ENCODE results near the gene TOP3B.
A peak's percentile ranks its signal among the peaks of the same experiment; 100 is the strongest.
"Not testable (repeated sequence)": the region's sequence is repeated elsewhere in the genome, so short reads cannot be mapped to it uniquely, and the experiment has no call there.

Gene TOP3B

GRCh38 chr22:21945453-21946261 is 36.9 kb downstream of the TOP3B start:
- DNase-seq (ENCODE audit: low read depth in 3 of 3, low spot score in 1 of 3), result no peak

DNA sequence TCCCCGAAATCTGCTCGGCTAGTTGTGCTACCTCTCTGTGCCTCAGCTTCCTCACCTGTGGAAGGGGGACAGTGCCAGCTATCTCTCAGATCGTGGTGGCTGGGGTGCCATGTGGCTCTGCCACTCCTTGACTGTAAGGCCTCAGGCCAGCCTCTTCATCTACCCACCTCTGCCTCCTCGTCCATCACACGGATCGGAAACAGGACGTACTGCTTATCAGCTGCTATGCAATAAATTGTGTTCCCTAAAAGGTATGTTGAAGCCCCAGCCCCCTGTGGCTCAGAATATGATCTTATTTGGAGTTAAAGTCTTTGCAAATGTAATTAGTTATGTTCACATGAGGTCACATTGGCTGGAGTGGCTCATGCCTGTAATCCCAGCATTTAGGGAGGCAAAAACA is 37.7 kb downstream of the TOP3B start:
- no peak for DNase-seq (ENCODE audit: low read depth in 3 of 3, low spot score in 1 of 3)

DNA sequence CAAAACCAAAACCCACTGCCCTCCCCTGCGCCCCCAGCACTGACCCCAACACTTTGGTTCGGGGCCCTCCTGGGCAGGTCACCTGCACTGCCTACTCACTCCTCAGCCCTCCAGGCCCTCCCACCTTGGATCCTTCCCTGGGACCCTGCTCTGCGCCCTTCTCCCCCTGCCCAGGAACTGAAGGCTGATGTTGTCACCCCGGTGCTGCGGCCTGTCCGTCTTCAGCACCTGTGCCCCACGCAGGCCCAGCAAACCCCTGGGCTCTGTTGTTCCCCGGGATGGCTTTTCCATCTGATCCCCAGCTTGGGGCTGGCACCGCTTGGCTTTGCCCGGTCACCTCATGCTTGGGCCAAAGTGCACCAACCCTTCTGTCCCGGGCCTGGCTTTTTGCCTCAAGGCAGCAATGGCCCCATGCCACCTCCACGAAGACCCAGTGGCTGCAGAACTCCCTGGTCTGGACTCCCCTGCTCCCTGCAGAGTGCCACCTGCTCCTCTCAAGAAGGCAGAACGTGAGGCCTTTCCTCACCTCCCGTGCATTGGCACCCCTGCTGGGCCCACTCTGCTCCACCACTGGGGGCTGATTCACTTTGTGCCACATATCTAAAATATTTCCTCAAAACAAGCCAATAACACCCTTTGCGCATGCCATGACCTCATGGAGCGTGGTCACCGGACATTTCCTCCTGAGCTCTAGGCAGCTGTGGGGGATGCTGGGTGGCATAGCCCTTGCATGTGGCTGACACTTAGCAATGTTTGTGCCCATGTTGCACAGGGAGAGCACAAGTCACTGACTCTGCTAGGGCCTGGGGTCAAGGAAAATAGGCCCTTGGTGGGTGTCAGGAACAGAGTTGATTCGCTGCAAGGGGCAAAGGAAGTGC is 38.8 kb downstream of the TOP3B start:
- DNase-seq (ENCODE audit: low read depth in 3 of 3, low spot score in 1 of 3), result no peak

DNA sequence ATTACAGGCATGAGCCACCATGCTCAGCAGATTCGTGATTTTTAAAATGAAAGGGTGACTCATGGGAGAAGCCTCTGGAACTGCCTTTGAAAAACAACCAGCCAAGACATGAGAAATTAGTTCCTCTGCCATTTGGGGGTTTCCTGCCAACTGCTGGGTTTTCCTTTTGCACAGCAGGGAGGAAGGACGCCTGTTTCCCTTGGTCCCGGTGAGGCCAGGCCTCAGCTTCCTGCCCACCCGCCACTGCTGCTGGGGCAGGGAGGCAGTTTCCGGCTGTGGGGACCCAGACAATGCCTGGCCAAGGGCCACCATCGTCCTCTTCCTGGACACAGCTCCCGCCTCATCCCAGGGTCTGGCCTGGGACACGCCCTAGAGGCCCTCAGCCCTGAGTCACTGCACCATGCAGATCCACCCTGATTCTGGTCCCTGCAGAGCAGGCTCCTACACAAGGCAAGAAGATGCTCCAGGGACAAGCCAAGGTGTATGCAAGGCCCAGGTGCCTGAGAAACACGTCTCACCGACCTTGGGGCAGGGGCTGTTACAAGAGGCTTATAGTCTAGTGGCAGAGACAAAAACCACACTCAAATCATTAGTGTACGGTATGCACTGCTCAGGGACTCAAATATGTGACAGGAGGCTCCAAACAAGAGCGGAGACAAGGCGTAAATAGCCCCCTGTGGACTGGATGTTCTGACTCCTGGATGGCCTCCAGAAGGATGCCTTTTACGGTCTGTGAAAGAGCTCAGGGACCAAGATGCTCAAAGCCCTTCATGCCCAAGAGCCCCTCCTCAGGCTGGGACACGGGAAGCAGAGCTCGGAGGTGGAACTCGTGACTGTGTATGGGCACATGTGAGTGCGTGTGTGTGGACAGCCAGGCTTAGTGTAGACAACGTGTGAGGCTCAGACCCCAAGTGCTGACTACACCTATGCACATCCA is 39.9 kb downstream of the TOP3B start:
- no peak for DNase-seq (ENCODE audit: low read depth in 3 of 3, low spot score in 1 of 3)

- no peak for DNase-seq (ENCODE audit: low read depth in 3 of 3, low spot score in 1 of 3)
Measured at GRCh38 chr22:21941921-21942320, 40.7 kb downstream of the TOP3B start.

- no peak for DNase-seq (ENCODE audit: low read depth in 3 of 3, low spot score in 1 of 3)
Measured at GRCh38 chr22:21940521-21940920, 42.1 kb downstream of the TOP3B start.

- DNase-seq (ENCODE audit: low read depth in 3 of 3, low spot score in 1 of 3), result not testable (repeated sequence)
Measured at GRCh38 chr22:21939935-21940334, 42.7 kb downstream of the TOP3B start.

DNA sequence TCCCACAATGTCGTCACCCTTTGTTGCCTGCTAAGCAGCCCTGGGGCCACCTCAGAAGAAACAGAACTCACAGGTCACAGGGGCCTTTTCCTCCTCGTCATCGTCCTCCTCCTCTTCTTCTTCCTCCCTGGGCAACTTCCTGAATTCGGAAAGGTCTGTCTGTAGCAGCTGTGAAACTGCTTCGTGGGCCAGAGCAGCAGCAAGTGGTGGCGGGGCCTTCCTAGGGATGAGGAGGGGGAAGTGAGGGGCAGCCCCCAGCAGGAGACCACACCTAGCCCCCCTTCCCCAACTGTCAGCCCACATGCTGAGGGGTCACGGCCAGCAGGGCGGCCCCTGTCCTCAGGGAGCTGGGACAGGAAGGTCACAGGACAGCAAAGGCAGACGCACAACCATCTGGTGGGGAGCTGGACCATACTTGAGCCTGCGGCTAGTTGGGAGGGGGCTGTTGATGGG is 43.1 kb downstream of the TOP3B start:
- no peak for DNase-seq (ENCODE audit: low read depth in 3 of 3, low spot score in 1 of 3)

DNA sequence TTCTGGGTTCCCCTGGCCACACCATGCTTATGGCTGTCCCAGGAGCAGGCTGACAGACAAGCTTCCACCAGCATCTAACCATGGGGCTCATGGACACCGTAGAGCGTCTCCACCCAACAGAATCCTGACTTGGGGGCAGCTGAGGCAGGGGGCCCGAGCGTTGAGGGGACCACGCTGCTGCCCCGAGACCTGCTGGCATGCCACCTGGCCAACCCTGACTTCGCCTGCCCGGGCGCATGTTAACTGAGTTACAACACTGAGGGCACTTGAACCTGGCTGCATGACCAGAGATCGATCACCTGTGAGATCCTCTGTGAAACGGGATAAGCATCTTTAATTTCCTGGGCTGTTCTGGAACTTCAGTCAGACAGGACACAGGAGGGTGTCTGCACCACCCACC is 43.7 kb downstream of the TOP3B start:
- no peak for DNase-seq (ENCODE audit: low read depth in 3 of 3, low spot score in 1 of 3)

DNA sequence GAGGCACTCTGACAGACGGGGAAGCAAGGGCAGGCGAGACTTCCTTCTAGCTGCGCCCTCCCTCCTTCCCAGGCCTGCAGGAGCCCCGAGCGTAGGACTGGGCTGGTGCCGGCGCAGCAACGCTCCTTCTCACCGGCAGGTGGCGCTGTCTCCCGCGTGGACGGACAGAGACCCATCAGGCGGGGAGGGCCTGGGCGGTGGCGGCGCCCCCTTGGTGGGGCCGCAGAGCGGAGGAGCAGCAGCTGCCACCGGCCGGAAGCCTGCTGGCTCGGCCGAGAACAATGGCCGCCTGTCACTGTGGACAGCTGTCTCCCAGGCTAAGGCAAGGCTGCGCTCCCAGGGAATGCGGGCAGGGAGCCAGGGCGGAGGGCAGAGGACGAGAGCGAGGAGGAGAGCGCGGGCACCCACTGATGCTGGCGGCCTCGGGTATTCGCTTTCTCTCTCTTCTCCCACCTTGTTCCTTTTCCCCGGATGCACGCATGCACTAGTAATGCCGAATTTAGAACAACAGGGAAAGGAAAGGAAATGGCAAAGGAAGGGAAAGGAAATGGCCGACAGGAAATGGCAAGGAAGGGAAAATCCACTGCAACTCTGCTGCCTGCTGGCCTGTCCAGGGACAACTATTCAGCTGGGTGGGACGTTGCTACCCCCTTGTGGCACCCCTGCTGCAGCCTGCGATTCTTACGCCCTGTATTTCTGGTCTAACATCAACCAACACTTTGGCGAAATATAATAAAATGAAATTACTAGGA is 44.3 kb downstream of the TOP3B start:
- DNase-seq (ENCODE audit: low read depth in 3 of 3, low spot score in 1 of 3), result peak; percentile 59 to 96 (median 76)

- DNase-seq (ENCODE audit: low read depth in 3 of 3, low spot score in 1 of 3), result no peak
Measured at GRCh38 chr22:21937821-21938070, 44.8 kb downstream of the TOP3B start.

DNA sequence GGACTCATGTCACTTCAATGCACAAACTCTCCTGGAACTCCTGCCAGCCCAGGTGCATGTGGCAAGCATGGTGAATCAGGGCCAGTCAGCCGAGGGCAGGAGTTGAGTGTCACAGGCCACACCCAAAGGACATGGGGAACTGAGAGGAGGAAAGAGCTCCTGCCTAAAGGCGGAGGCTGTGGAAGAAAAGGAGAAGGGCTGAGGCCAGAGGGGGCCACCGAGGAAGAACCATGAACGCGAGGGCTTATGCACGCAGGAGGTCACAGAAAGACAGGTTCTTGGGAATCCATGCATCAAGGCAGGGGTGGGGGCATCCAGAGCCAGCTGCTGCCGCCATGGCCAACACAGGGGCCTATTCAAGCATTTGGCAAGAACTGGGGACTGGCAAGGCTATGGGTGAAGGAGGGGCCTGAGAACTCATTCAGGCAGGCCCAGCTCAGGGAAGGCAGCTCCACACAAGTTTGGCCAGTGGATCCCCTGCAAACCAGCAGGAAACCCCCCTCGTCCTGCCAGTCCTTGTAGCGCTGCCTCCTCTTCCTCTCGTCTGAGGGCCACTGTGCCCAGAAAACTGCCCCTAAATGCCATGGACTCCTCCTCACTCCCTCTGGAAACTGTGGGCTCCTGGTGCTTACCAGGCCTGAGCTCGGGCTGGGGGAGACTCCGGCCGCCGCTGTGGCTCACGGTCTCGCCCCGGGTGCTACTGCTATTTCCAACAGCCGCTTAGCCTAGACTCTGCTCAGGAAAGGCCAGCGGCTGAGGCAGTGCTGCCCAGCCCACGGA is 45.4 kb downstream of the TOP3B start:
- no peak for DNase-seq (ENCODE audit: low read depth in 3 of 3, low spot score in 1 of 3)

DNA sequence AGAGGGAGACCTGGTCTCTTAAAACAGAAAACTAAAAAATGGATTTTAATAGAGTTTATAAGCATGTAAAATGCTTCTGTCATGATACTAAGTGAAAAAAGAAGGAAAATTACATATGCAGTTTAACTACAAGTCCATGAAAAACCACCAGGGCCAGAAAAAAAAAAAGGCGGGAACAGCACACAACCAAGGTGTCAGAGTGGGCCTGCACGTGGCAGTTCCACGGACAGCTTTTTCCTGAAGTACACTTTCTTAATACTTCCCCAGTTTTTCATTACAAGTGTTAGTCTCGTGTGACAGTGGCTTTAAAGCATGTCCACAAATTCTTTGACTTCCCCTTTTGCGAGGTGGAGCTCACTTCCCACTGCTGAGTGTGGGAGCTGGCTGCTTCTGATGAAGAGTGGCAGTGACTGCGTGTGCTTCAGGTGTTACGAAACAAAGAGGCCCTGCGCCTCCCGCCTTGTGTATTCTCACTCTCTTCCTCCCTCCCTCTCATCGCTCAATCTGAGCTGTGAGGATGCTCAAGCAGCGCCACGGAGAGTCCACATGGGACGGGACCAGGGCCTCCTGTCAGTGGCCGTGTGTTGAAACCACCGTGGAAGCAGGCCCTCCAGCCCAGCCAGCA is 46.3 kb downstream of the TOP3B start:
- DNase-seq (ENCODE audit: low read depth in 3 of 3, low spot score in 1 of 3), result no peak

GRCh38 chr22:21933910-21934309 is 48.7 kb downstream of the TOP3B start:
- DNase-seq (ENCODE audit: low read depth in 3 of 3, low spot score in 1 of 3), result no peak

- no peak for DNase-seq (ENCODE audit: low read depth in 3 of 3, low spot score in 1 of 3)
Measured at GRCh38 chr22:21933413-21933812, 49.2 kb downstream of the TOP3B start.

- DNase-seq (ENCODE audit: low read depth in 3 of 3, low spot score in 1 of 3), result no peak
Measured at GRCh38 chr22:21932347-21932746, 50.2 kb downstream of the TOP3B start.

- DNase-seq (ENCODE audit: low read depth in 3 of 3, low spot score in 1 of 3), result no peak
Measured at GRCh38 chr22:21931056-21931455, 51.5 kb downstream of the TOP3B start.

- no peak for DNase-seq (ENCODE audit: low read depth in 3 of 3, low spot score in 1 of 3)
Measured at GRCh38 chr22:21929253-21929652, 53.3 kb downstream of the TOP3B start.

DNA sequence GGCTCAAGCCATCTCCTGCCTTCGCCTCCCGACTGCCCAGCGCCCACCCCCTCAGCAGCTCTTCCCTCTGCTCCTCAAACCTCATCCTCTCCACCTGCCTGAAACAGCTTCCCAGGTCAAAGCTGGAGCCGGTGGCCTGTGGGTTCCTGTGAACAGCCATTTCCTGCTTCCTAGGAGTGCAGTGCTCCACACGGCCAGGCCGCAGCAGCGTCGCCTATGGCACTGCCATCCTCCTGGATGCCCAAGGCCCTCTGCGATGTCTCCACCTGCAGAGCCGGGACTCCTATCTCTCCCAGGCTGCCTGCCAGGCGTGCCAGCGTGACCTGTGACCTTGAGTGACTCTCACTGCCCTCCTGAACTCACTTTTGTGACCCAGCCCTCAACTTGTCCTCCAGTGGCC is 54.5 kb downstream of the TOP3B start:
- no peak for DNase-seq (ENCODE audit: low read depth in 3 of 3, low spot score in 1 of 3)

All from stimulated activated CD4-positive, alpha-beta T cell treated with anti-CD3 and anti-CD28 coated beads, TNF-alpha, amount 100 ng/mL, for 1 hour (primary cell).